HG02678 (cell line): ENCODE results near the gene TAS2R8.
"Not testable (repeated sequence)": the region's sequence is repeated elsewhere in the genome, so short reads cannot be mapped to it uniquely, and the experiment has no call there.

Experiments
- ATAC-seq: cut with Tn5 transposase; IDR thresholded peaks from one replicate; pipeline ENCODE4 v1.9.1; 2021; ENCODE audit warnings: mild to moderate bottlenecking, moderate library complexity; ENCODE audit not compliant: unreplicated experiment

Gene TAS2R8, protein sequence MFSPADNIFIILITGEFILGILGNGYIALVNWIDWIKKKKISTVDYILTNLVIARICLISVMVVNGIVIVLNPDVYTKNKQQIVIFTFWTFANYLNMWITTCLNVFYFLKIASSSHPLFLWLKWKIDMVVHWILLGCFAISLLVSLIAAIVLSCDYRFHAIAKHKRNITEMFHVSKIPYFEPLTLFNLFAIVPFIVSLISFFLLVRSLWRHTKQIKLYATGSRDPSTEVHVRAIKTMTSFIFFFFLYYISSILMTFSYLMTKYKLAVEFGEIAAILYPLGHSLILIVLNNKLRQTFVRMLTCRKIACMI

DNA sequence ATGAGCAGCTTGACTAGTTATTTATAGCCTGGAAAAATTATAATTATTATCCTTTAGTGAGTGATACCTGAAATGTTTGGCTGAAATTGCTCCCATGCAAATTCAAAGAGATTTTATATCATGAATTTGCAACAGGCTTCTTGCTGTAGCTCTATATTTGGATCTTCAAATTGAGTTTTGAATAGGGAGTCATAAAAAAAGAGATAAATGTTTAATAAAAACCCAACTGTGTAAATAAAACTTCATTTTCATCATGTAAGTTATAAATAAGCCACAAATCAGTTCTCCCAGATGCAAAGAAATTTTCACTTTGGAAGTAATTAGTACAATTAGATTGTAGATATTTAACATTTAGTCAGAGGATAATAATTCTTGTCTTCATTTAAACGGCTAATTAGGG is at the start of gene TAS2R8:
Gene TAS2R8 (minus strand): TSS at position 101 of the 400 bp plus-strand sequence. CDS start 306 bp downstream, outside the sequence.
- ATAC-seq = no peak

DNA sequence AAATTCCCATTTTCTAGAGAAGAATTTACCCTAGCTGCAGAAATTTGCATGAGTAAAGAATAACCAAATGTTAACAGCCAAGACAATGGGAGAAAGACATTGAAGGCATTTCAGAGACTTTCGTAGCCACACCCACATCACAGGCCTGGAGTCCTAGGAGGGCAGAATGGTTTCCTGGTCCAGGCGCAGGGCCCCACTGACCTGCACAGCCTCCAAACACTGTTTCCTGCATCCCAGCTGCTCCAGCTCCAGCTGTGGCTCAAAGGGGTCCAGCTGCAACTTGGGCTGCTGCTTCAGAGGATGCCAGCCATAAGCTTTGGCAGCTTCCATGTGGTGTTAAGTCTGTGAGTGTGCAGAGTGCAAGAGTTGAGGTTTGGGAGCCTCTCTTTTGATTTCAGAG is 48.7 kb upstream of the TAS2R8 start:
- ATAC-seq = no peak

DNA sequence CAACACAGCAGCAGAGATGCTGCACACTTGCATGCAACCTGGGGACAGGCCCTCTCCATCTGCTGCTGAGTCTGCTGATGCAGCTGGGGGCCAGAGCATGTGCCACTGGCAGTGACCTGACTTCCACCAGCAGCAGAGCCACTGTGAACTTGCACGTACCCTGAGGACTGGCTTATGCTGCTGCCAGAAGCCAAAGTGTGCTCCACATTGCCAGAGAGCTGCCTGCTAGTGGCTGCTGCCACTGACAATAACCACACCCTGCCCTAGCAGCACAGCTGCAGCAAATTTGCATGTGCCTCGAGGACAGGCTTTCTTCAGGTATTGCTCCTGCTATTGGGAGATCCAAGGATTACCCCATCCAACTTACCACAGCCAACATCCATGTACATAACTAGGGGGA is 46.7 kb upstream of the TAS2R8 start:
- no peak for ATAC-seq

DNA sequence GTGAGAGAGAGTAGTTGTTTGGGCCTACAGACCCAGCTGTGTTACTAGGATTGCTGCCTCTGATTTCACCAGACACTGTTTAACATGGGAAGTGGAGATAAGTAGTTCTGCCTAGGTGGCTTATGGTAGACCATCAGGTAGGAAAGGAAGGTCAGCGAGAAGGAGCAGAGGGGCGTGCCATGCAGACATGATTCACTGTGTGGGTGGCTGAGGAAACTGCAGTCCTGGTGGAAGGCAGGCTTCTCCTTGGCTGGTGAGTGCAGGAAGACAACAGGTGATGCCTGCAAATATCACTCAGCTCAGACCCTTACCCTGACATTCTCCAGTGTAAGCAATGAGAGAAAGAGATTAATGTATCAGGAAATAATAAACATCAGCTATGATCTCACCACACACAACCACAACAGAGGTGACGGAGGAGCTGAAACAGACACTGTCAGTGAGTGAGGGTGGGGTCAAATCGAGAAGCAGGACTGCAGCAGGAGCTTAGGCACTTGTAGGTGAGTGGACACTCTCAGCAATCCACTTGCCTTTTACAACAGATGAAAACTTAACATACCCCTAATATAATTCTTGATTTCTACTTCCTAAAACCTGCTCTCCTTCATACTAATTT is 44.3 kb upstream of the TAS2R8 start:
- ATAC-seq = no peak

DNA sequence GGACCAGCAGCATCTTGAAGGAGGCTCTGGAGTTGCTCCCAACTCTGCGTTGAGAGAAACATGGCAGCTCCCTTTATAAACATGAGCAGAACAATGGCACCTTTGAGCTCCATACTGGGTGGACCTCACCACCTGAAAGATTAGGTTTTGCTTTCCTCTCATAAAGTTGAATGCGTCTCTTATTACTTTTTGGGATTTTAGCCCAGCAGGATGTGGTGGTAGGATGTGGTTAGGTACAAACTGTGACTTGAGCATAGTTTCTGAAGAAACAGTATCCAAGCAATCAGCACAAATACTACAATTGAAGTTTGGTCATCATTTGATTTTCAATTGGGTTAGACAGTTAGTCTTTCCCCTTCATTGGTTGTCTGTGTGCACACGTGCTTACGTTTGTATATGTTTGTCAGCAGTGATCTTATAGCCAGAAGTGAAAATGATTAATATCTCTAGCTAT is 42.4 kb upstream of the TAS2R8 start, which contains the start of gene PRR4:
Gene PRR4 (minus strand): TSS at position 51 of the 454 bp plus-strand sequence. CDS start 38 bp downstream, at position 13.
- ATAC-seq = no peak

DNA sequence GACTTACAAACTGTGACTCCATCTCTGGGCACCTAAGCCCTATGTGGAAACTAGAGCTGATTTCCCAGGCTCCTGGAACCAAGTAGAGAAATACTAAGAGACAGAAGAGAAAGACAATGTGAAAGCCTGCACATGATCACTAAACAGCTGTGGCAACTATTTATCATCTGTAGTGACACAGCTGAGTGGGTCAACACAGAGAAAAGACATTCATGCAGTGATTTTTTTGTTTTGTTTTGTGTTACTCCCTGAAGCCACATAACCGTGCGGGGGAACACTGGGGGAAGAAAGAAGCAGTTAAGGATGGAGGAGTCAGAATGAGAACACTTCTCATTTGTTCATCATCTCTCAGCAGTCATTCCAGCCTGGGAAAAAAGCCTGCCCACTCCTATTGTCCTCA is 40.7 kb upstream of the TAS2R8 start:
- ATAC-seq = no peak

DNA sequence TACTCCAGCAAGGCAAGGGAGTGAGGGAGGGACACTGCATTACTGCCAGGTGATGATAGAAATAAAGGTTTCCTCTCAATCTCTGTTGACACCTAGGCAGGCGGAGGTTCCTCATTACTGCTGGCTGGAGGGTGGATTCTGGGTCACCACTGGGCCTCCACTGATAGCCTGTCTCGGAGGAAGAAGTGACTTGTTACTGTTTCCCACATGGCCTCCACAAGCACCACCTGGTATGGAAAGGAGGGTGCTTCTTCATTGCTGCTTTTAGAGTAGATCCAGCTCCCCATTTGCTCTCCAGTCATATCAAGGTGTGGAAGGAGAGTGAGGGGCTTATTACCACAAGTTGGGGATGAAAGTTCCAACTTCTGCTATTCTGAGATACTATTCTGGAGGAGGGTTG is 35.8 kb upstream of the TAS2R8 start:
- ATAC-seq = no peak

DNA sequence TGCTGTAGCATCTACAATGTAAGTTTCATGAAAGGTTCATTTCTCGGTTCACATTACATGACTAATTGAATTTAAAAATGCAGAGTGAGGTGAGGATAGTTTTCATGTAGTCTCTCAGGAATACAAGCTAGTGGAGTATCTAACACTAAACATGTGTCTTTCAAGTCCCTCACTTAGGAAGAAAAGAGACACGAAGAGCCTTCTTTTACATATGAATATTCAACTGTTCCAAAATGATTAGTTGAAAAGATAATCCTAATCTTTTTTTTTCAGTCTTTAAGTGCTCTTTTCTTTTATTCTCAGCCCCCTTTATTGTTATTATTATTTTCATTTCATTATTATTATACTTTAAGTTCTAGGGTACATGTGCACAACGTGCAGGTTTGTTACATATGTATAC is 31.4 kb upstream of the TAS2R8 start:
- ATAC-seq = no peak

DNA sequence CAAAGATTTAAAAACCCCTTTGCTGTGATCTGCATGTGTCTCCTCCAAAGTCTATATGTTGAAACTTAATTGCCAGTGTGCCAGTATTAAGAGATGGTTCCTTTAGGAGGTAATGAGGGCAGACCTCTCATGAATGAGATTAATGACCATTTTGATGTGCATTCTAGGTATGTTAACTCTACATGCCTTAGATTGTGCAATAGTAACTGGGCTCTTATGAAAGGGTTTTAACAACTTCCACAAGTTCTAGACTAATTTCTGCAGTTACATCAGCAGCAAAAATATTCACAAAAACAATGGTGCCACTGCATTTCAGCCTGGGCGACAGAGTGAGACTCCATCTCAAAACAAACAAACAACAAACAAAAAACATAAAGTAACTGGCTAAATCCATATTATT is 22.9 kb upstream of the TAS2R8 start:
- no peak for ATAC-seq

DNA sequence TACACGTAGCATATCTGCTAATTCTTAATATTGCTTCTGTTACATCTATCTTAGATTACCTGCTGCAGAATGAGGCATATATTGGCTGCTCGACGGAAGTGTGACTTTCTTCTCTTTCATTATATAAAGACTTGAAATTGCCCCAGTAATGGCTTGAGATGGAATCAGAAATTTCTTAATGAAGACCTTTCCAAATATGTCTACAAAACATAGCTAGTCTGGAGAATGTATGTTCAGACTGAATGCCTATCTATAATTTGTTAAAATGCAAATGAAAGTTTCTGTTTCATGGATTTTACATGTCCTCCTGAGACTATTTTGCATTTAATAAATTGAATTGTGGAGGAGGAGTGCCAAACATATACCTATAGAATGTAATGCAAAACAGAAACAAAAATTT is 19.2 kb upstream of the TAS2R8 start, which contains the start of gene TAS2R10:
Gene TAS2R10 (minus strand): TSS at position 101 of the 400 bp plus-strand sequence. CDS start 89 bp downstream, at position 12.
- no peak for ATAC-seq

DNA sequence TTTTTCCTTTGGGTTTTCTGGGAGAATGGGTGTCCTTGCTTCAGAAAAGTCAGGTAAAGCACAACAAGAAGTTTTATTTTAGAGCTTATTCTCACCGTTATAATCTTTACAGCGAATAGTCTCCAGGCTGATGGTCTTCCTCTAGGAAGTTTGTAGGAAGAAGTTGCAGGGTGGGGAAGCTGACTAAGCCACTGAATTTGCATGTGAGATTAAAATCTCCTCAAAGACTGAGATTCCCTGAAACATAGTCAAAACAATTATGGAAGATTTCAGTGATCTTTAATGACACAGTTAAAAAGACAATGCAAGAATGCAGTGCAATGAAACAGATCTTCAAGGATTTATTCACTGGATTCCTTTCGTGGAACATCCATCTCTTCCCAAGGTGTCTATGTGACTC is 17.9 kb upstream of the TAS2R8 start:
- no peak for ATAC-seq

DNA sequence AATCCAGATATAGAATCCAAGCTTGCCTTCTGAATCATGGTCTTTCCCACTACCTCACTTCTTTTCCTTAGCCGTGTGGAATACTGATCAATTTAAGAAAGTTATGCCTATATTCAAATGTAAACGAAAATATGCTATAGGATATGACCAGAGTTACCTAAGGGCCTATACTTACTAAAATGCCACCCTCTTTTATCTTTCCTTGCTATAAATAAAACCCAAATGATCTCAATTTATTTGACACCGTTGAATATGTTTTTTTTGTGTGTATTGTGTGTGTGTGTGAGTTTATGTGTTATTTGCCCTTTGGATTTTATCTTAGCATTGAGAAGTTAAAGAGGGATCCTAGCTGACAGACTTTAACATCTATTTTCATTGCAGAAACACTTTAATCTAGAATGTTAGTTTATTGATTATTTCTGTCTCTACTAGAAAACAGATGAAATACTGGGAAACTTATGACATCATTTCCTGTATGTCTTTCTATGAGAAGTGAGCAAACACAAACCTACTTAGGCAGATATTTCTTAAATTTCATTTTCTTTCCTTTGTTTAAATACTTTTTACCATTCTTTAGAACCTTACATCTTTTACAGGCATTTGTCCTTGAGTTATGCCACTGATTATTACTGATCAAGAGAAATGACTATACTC is 4.9 kb upstream of the TAS2R8 start:
- no peak for ATAC-seq

DNA sequence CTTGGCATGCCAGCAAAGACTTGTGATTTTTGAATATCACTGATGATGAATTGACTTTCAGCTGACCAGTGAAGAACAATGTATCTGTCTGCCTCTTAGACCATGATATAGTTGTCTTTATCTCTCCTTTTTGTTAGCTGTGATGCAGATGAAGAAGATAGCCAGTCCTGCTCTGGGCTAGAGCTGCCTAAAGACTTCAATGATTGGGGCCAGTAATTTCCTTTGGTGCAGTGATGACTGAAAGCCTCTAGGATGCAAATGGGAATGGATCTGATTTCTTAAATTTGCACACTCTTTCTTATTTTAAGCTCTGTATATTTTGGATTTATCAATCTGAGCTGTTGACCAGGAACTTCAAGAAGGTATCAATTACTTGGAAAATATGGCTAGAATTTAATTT is 3.0 kb upstream of the TAS2R8 start, which contains the start of gene TAS2R9:
Gene TAS2R9 (minus strand): TSS at position 101 of the 400 bp plus-strand sequence. CDS start 93 bp downstream, at position 8.
- no peak for ATAC-seq

DNA sequence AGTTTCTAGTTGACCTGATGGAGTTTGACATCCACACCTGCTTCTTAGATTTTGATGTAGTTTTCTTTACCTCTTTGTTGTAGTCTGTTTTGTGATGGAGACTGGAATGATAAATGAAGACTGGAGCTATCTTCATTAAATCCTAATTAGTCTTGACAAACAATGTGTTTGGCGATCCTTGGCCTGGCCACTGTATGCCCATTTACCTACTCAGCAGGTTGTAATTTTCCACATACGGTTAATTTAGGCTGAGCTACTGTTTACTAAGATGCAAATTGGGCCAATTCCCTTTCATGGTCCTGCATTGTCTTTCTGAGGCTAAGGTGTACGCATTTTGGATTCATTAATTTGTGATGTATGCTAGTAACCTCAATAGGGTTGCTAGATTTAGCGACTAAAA is 4.5 kb downstream of the TAS2R8 start, which contains the start of gene TAS2R7:
Gene TAS2R7 (minus strand): TSS at position 41 of the 400 bp plus-strand sequence. CDS start 57 bp downstream, outside the sequence.
- no peak for ATAC-seq

DNA sequence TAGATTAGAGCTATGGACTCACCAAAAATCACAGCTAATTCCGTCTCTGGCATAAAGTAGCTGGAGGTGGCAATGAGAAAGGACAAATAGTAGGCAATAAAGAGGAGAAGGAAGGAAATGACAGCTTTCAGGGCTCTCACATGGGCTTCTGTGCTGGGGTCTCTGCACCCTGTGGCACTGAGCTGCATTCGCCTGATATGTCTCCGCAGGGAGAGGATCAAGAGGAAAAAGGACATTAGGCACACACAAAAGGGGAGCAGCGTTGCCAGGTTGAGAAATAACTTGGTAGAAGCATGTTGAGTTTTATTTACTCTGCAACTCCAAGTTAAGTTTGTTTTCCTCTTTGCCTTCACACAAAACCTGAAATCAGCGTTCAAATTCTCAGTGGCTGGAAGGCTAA is 5.3 kb downstream of the TAS2R8 start:
- ATAC-seq = no peak

DNA sequence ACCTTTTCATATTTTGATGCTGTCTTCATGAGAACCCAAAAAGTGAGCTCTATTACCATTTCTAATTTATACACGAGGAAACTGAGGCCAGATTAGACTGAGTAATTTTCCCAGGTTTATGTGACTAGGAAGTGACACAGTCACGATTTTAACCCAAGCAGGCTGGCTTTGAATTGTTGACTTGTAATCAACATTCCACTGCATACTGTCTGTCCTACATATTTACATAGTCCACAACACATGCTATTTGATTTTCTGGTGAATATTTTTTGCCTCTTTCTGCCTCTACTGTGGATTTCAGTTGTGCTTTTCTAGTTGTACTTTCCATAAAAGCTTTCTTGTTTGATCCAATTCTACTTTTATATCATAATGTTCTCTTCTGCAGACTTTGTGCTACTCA is 12.9 kb downstream of the TAS2R8 start:
- no peak for ATAC-seq

DNA sequence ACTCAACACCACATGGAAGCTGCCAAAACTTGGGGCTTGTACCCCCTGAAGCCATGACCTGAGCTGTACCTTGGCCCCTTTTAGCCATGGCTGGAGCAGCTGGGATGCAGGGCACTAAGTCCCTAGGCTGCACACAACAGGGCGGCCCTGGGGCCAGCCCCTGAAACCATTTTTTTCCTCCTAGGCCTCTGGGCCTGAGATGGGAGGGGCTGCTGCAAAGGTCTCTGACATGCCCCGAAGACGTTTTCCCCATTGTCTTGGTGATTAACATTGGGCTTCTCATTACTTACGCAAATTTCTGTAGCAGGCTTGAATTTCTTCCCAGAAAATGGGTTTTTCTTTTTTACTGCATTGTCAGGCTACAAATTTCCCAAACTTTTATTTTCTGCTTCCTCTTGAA is 15.3 kb downstream of the TAS2R8 start:
- not testable (repeated sequence) for ATAC-seq

DNA sequence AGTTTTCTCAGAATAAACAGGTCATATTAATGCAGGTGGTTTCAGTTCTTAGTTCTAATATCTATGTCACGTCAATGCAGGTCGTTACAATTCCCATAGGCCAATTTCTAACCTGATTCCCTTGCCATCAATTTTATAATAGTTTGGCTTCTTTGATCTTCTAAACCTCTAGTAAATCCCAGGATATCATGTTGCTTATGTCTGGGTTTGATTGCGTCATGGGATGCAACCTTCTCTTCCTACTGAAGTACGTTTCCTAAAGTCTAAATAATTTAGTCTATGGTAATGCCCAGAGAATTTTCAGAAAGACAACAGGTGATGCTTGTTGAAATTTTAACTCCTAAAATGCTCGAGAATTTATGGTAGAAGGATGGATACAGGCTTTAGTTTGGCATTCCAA is 23.8 kb downstream of the TAS2R8 start:
- no peak for ATAC-seq

DNA sequence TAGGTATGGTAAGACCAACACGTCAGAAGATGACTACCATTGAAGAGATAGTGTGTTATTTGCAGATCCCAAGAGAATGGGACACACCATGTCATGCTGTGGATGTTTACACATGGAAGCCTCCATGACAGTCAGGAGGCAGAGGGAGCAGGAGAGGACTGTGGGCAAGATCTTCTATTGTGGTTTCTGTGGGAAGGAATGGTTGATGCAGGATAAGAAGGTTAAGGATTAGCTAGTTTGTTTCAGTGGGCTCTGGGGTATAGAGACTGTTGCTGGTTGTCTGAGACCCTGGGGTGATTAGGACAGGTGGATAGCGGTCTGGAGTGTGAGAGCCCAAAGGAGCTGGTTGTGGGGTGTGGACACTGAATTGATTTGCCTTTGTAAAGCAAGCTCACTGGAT is 28.0 kb downstream of the TAS2R8 start:
- ATAC-seq = no peak

DNA sequence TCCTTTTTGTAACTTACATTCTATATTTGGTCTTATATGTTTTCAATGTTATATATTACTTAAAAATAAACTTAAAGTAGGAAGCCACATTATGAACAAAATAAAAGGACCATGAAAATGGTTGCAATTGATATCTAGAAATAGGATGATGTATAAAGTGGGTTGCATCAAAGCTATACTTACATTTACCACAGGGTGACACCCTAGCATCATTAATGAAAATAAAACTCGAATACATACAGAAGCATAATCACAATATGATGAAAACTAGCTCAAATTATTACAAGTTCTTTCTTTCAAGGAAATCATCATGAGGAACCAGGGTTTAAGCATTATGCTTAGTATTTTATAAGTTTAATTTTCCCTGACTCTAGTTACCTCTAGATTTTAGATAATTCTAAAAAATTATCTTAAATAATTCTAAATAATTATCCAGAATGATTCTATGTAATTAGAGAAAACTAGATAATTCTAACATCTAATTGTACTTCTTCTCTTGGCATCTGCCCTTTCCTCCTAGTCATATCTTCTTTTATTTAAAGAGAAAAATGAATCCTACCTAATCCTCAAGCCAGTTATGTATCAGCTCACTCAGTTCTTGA is 35.9 kb downstream of the TAS2R8 start:
- ATAC-seq = no peak

DNA sequence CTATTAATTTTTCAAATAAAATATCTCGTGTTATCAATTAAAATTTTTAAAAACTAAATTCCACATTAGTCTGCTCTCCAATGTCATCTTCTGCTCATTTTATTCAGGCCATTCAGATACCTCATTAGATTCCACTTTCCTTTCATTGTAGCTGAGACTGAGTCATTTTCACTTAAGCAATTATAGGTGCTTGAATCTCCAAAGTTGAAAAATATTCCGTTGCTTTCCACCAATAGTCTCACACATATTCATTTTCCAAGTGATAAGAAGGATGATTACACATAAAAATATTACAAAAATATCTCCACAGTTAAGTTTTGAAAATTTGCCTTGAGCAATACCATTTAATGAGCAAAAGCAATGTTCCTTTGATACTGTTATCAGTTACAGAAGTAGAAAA is 47.4 kb downstream of the TAS2R8 start:
- ATAC-seq = no peak
